Stimulated activated CD8-positive, alpha-beta memory T cell treated with anti-CD3 and anti-CD28 coated beads, Interleukin-7, amount 100 ng/mL, for 48 hours (primary cell): ENCODE results near the gene ANTKMT.
"Not testable (repeated sequence)": the region's sequence is repeated elsewhere in the genome, so short reads cannot be mapped to it uniquely, and the experiment has no call there.

Experiments
- DNase-seq, 2 donors: peaks; one replicate each; pipeline ENCODE4 v3.0.0-alpha.2; 2020; ENCODE audit warnings: low read depth in 1 of 2; ENCODE audit errors: extremely low read depth in 1 of 2

The ANTKMT gene

GRCh38 chr16:680967-681745, 39.8 kb upstream of the ANTKMT start:
- no peak for DNase-seq

DNA sequence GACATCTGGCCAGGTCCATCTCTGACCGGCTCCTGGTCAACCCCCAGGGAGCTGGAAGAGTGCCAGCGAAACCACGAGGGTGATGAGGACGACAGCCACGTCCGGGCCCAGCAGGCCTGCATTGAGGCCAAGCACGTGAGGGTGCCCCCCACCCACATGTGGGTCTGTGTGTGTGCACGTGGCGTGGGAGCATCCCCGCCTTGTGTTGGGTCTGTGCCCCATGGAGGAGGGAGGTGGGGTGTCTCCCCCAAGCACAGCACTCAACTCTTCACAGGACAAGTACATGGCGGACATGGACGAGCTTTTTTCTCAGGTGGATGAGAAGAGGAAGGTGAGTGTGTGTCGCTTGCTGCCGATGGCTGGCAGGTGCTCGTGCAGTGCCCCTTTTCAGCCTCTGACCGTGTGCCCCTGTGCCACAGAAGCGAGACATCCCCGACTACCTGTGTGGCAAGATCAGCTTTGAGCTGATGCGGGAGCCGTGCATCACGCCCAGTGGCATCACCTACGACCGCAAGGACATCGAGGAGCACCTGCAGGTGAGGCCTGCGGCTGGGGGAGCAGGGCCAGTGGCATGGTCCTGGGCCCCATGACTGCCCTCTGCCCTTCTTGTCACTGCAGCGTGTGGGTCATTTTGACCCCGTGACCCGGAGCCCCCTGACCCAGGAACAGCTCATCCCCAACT, 39.1 kb upstream of the ANTKMT start:
- no peak for DNase-seq

DNA sequence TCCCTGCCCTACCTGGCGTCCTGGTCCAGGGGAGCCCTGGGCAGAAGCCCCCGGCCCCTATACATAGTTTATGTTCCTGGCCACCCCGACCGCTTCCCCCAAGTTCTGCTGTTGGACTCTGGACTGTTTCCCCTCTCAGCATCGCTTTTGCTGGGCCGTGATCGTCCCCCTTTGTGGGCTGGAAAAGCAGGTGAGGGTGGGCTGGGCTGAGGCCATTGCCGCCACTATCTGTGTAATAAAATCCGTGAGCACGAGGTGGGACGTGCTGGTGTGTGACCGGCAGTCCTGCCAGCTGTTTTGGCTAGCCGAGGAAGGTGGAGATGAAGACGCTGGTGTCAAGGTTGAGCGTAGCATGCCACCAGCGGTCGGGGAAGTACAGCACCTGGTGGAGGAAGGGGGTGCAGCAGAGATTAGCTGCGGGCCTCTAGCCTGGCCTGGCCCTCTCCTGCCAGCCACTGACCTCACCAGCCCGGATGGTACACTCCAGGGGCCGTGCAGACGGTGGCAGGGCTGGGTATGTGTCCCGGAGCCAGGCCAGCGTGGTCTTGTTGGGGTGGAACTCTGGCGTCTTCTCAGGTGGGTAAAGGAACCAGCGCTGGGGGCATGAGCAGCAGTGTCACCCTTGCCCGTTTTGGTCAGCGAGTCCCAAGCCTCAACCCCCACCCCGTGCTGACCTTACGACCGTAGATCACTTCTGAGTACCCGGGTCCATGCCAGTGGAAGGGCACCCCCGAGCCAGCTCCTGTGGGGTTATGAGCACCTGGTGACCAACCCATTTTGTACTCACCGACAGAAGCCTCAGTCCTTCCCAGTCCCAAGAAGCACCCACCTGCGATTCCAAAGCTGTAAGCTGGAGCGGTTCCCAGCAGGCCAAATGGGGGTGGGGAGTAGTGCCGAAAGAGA, 38.2 kb upstream of the ANTKMT start:
- no peak for DNase-seq

- DNase-seq = no peak
Observed at GRCh38 chr16:683396-684070, 37.4 kb upstream of the ANTKMT start.

DNA sequence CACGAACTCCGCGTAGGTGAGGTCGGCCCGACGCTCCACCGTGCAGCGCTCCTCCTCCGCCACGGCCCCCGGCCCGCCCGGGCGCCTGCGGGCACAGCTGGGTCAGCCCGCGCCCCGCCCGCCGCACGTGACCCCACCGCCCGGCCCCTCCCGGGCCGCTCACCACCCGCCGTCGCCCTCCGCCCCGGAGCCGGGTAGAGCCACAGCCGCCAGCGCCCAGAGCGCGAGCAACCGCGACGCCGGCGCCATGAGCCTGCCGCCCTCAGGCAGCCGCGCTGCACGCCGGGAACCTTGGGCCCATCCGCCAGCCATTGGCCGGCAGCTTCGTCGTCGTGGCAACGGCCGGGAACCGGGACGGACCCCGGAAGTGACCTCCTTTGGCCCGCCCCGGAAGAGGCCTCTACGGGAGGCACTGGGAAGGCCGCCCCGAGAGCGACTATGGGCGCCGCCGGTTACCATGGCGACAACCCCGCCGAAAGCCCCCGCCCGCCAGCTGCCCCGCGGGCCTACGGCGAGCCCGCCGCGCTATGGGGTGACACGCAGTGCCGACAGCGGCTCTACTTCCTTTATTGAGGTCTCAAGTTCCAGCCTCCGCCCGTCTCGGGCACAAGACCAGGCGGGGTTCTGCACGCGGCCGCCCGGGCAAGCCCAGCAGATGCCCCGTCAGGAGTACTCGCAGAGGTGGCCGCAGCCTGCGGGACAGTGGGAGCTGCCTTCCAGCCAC, 36.7 kb upstream of the ANTKMT start, which contains the start of gene JMJD8:
JMJD8 (minus strand) TSS at position 264 of the 724 bp plus-strand sequence; CDS start at position 249, 15 bp downstream.
- peak; percentile 95 to 96 for DNase-seq

- DNase-seq = no peak
Observed at GRCh38 chr16:684961-685696, 35.8 kb upstream of the ANTKMT start.

- DNase-seq = no peak
Observed at GRCh38 chr16:685967-686366, 35.0 kb upstream of the ANTKMT start.

DNA sequence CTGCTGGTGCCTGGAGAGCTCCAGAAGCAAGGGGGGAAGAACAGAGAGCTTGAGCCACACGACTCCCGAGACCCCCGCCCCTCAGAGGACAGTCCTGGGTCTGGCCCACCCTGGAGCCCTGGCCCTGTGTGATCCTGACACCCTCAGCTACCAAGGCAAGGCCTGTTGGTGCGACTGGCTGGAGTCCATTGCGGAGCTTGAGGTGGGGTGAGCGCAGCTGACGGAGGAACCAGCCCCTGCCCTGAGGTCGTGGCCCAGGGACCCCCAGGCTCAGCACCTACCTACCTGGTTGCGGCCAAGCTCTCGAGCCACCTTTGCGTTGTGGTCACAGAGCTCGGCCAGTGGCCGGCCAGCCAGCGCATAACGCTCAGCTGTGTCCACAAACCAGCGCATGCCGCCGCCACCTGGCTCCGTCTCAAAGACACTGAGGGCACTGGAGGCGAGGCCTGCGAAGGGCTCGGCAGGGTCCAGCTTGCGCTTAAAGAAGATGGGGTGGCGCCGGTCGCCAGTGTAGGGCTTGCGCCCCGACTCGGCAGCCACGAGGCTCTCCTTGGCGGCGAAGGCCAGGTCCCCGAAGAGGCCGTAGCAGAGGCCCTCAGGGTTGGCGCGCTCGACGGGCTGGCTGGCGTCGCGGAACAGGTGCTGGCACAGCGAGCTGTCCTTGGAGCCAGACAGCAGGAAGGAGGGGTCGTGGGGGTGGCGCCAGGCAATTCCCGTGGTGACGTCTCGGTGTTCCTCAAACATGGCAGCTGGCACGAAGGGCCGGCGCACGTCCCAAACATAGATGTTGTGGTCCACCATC, 34.3 kb upstream of the ANTKMT start:
- no peak for DNase-seq

DNA sequence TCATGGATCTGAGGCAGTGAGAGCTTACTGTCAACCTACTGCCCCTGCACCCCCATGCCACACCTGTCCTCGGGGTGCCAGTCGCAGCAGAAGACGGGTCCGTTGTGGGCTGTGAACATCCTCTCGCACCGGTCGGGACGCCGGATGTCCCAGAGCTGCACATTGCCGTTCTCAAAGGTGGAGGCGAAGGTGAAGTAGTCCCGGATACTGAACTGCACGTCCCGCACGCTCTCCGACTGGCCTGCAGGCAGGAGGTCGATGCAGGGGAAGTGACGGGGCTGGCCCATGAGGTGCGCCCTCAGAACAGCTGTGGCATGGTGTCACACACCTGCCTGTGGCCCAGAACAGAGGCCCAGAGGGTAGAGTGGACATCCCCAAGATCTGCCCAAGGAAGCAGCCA, 33.4 kb upstream of the ANTKMT start:
- no peak for DNase-seq

DNA sequence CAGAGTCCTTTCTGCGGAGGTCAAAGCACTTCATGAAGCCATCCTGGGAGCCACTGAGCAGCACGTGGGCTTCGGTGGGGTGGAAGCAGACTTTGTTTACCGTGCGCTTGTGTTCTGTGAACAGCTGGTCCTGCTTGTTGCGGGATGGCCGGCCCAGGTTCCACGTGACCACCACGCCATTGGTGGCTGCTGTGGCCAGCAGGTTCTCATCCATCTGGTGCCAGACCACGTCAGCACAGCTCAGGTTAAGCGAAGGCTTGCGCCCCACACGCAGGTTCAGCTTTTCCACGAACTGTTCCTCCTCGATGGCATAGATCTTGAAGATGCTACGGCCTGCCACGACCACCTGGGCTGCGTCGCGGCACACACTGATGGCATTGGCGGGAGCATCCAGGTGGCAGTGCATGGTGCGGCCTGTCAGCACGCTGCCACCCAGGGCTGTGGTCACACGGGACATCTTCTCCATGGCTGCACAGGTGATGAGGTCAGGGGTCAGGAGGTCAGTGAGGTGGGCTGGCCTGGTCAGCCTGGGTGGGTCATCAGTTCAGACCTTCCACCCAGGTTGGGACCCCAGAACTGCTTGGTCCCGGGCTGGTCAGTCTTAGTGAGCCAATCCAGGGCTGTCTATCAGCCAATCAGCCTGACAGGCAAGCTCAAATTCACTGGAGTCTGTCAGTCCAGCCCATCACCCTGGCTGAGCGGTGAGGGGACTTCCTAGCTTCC, 31.6 kb upstream of the ANTKMT start:
- no peak for DNase-seq

- not testable (repeated sequence) for DNase-seq
Observed at GRCh38 chr16:691242-691641, 29.7 kb upstream of the ANTKMT start.

GRCh38 chr16:692356-693108, 28.4 kb upstream of the ANTKMT start:
- no peak for DNase-seq

- DNase-seq = no peak
Observed at GRCh38 chr16:693364-693763, 27.6 kb upstream of the ANTKMT start.

GRCh38 chr16:693766-694165, 27.2 kb upstream of the ANTKMT start:
- no peak for DNase-seq

DNA sequence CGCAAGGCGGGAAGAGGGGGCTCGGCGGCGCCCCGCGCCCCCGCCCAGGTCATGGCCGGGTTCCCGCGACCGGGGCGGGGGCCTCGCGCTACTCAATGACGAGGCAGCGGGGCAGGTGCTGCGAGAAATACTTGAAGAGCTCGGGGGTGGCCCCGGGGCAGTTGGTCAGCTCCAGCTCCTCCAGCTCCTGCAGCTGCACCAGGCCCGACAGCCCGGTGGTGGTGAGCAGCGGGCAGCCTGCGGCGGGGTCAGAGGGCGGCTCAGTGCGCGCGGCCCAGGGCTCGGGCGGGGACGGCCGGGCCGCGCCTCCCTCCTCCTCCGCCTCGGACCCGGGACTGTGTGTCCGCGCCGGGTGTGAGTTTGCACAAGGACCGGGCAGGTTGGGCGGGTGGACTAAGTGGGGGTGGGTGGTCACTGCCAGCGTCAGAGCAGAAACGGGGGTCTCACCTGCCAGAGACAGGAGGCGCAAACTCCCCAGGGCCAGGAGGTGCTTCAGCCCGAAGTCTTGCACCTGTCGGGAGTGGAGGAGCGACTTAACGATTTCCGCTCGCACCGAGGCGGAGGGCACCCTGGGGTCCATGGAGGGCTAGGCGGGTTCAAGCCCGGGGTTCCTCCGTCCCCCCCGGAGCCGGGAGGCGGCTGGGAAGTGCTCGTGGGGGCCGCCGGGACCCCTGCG, 26.6 kb upstream of the ANTKMT start:
- DNase-seq = no peak

GRCh38 chr16:694863-695354, 26.0 kb upstream of the ANTKMT start:
- no peak for DNase-seq
